K562 (cell line): ENCODE results near the gene SHC1. TPM values are rescaled to one million over a fixed set of nuclear protein-coding genes. Genes with fewer than 3 reads are reported as not detected.
A peak's percentile ranks its signal among the peaks of the same experiment; 100 is the strongest.

Source experiments
- CC2D1A ChIP-seq: fragments of 450-650 bp; IDR thresholded peaks from 2 replicates; pipeline ENCODE4 v1.6.1; 2017; ENCODE audit warnings: mild to moderate bottlenecking
- KLF16 ChIP-seq: IDR thresholded peaks from 2 replicates; pipeline ENCODE4 v1.6.1; 2016; ENCODE audit warnings: antibody characterized with exemption
- RB1 ChIP-seq: fragments of 450-650 bp; IDR thresholded peaks from 2 replicates; pipeline ENCODE4 v1.6.1; 2017; ENCODE audit warnings: low read depth, mild to moderate bottlenecking
- RBM17 ChIP-seq: fragments of 200-400 bp; formaldehyde crosslinking; IDR thresholded peaks from 2 replicates; pipeline ENCODE4 v1.6.1; 2017; ENCODE audit warnings: low read depth, mild to moderate bottlenecking, low read length, borderline replicate concordance
- TBL1XR1 ChIP-seq, 2 experiments: IDR thresholded peaks; 2 replicates each; pipeline ENCODE4 v1.6.1; 2012; ENCODE audit warnings: improper control_type of control experiment in 2 of 2, low read length in 2 of 2, mild to moderate bottlenecking in 1 of 2
- TBP ChIP-seq: optimal IDR thresholded peaks from 2 replicates; pipeline ENCODE3; 2011; ENCODE audit warnings: low read depth, low read length, improper control_type of control experiment
- ZNF175 ChIP-seq: fragments of 200-800 bp; sonication (Bioruptor generic); IDR thresholded peaks from 2 replicates; pipeline ENCODE4 v1.6.1; 2016; ENCODE audit warnings: low read depth, mild to moderate bottlenecking, missing genetic modification characterization, missing compliant biosample characterization
- ZNF444 ChIP-seq: fragments of 250-450 bp; sonication (Bioruptor Pico); IDR thresholded peaks from 2 replicates; pipeline ENCODE4 v1.4.0; 2020; ENCODE audit warnings: mild to moderate bottlenecking, moderate library complexity
- polyA plus RNA-seq, 8 experiments: library from polyadenylated mRNA; depleted of rRNA in 4 of 8; stranded (reverse) in 5 of 8; unstranded in 3 of 8; fragments of >200 nt; fragmentation: Nextera tagmentation in 2 of 8; fragmentation: Illumina TruSeq in 1 of 8; extraction: Ambion mirVana in 2 of 8; extraction: Trizol in 1 of 8; gene quantifications; 2 replicates each; pipeline versions ENCODE4 v1.2.1 to v1.2.3, GENCODE V29; 2011 to 2014; ENCODE audit warnings: inconsistent platforms in 1 of 8, missing spikeins in 1 of 8
- total RNA-seq, 7 experiments: library from RNA; depleted of rRNA in 6 of 7; stranded (reverse); fragments of >200 nt in 6 of 7; fragmentation: Illumina TruSeq in 2 of 7; extraction: Trizol in 2 of 7; gene quantifications; 2 replicates each; pipeline versions ENCODE4 v1.2.1 to v1.2.3, GENCODE V29; 2011 to 2021; ENCODE audit warnings: low replicate concordance in 1 of 7
- TF ChIP-seq, protein P1 (sequence below): IDR thresholded peaks from 2 replicates; pipeline ENCODE4 v1.6.1; 2011; ENCODE audit warnings: borderline replicate concordance, low read depth, mild to moderate bottlenecking, moderate library complexity, low read length; ENCODE audit not compliant: insufficient read depth, poor library complexity, severe bottlenecking
- TF ChIP-seq, protein P2 (sequence below): fragments of 250-450 bp; sonication (Bioruptor Pico); IDR thresholded peaks from 2 replicates; pipeline ENCODE4 v1.5.0; 2021
- TF ChIP-seq, protein P3 (sequence below): fragments of 450-650 bp; IDR thresholded peaks from 2 replicates; pipeline ENCODE4 v1.7.1; 2018; ENCODE audit warnings: mild to moderate bottlenecking, low read depth; ENCODE audit not compliant: partially characterized antibody
- TF ChIP-seq, protein P4 (sequence below), 3 experiments: IDR thresholded peaks in 2 of 3; conservative IDR thresholded peaks in 1 of 3; 2 replicates each; pipeline ENCODE4 v1.5.1; 2011 to 2012; ENCODE audit warnings: low read length in 3 of 3, mild to moderate bottlenecking in 3 of 3, control low read depth in 2 of 3, improper control_type of control experiment in 1 of 3, inconsistent platforms in 1 of 3, low read depth in 1 of 3, mixed read lengths in 1 of 3, moderate library complexity in 1 of 3; ENCODE audit not compliant: insufficient read depth in 2 of 3
- TF ChIP-seq, protein P5 (sequence below), 2 experiments: fragments of 450-650 bp in 1 of 2; IDR thresholded peaks; 2 replicates each; pipeline ENCODE4 v1.6.1; 2011 to 2017; ENCODE audit warnings: low read depth in 2 of 2, antibody characterized with exemption in 1 of 2, borderline replicate concordance in 1 of 2, low read length in 1 of 2, mild to moderate bottlenecking in 1 of 2, mixed read lengths in 1 of 2; ENCODE audit not compliant: control insufficient read depth in 1 of 2

The SHC1 gene
- total and polyA plus RNA-seq, 9 of the 15 experiments (the other 6 are each of a cell fraction or from before 2014, with no cell fraction given), result 4.1 to 113 (median 51.9) TPM

DNA sequence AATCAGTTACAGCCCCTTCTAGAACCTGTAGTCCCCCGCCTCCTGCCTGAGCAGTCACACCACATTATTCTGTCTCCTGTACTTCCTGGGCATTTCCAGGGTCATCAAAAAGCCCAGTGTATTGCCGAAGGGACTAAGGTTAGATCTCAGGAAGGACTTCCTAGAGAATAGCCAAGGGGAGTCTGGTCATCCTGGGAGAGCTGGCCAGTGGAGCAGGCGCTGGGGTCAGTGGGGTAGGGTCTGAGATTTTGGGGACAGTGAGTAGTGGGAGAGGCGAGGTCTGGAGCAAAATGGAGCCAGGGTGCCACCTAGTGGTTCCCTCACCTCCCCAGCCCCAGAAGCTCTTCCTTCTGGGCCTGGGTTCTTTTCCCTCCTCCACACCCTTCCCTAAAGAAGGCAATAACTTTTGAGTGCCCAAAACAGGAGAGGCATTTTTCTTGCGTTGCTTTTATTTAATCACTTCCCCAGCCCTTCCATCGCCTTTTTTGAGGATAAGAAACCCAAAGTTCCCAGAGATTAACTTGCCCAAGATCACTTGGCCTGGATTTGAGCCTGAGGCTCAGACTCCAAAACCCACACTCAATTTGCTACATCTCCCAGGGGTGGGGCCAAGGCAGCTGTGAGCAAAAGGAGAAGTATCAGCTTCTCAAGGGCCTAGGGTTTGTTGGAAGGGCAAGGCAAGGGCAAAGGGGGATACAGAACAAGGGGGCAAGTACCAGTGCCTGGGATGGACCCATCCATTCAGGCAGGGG is 26.7 kb downstream of the SHC1 start (continued):
- TF ChIP-seq, protein P1, sequence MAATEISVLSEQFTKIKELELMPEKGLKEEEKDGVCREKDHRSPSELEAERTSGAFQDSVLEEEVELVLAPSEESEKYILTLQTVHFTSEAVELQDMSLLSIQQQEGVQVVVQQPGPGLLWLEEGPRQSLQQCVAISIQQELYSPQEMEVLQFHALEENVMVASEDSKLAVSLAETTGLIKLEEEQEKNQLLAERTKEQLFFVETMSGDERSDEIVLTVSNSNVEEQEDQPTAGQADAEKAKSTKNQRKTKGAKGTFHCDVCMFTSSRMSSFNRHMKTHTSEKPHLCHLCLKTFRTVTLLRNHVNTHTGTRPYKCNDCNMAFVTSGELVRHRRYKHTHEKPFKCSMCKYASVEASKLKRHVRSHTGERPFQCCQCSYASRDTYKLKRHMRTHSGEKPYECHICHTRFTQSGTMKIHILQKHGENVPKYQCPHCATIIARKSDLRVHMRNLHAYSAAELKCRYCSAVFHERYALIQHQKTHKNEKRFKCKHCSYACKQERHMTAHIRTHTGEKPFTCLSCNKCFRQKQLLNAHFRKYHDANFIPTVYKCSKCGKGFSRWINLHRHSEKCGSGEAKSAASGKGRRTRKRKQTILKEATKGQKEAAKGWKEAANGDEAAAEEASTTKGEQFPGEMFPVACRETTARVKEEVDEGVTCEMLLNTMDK, result peak; percentile 60
- TF ChIP-seq KLF16, result 0 out of 2 replicates have a peak, but pooled peaks have one; percentile 32
- no peak for TF ChIP-seq TBL1XR1 (IDR thresholded peaks at IDR 0.05; ENCODE audit: low read length in 2 of 2)
- peak; percentile 58; the same call in 1 of the 2 replicates for TF ChIP-seq CC2D1A
- TF ChIP-seq, protein P2, sequence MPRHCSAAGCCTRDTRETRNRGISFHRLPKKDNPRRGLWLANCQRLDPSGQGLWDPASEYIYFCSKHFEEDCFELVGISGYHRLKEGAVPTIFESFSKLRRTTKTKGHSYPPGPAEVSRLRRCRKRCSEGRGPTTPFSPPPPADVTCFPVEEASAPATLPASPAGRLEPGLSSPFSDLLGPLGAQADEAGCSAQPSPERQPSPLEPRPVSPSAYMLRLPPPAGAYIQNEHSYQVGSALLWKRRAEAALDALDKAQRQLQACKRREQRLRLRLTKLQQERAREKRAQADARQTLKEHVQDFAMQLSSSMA, result no peak
- TF ChIP-seq, protein P3, sequence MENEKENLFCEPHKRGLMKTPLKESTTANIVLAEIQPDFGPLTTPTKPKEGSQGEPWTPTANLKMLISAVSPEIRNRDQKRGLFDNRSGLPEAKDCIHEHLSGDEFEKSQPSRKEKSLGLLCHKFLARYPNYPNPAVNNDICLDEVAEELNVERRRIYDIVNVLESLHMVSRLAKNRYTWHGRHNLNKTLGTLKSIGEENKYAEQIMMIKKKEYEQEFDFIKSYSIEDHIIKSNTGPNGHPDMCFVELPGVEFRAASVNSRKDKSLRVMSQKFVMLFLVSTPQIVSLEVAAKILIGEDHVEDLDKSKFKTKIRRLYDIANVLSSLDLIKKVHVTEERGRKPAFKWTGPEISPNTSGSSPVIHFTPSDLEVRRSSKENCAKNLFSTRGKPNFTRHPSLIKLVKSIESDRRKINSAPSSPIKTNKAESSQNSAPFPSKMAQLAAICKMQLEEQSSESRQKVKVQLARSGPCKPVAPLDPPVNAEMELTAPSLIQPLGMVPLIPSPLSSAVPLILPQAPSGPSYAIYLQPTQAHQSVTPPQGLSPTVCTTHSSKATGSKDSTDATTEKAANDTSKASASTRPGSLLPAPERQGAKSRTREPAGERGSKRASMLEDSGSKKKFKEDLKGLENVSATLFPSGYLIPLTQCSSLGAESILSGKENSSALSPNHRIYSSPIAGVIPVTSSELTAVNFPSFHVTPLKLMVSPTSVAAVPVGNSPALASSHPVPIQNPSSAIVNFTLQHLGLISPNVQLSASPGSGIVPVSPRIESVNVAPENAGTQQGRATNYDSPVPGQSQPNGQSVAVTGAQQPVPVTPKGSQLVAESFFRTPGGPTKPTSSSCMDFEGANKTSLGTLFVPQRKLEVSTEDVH, result no peak
- TF ChIP-seq, protein P4, sequence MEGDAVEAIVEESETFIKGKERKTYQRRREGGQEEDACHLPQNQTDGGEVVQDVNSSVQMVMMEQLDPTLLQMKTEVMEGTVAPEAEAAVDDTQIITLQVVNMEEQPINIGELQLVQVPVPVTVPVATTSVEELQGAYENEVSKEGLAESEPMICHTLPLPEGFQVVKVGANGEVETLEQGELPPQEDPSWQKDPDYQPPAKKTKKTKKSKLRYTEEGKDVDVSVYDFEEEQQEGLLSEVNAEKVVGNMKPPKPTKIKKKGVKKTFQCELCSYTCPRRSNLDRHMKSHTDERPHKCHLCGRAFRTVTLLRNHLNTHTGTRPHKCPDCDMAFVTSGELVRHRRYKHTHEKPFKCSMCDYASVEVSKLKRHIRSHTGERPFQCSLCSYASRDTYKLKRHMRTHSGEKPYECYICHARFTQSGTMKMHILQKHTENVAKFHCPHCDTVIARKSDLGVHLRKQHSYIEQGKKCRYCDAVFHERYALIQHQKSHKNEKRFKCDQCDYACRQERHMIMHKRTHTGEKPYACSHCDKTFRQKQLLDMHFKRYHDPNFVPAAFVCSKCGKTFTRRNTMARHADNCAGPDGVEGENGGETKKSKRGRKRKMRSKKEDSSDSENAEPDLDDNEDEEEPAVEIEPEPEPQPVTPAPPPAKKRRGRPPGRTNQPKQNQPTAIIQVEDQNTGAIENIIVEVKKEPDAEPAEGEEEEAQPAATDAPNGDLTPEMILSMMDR (IDR thresholded peaks at IDR 0.05 in 2 of 3, conservative IDR thresholded peaks at IDR 0.05 in 1 of 3; ENCODE audit: insufficient read depth in 2 of 3, low read depth in 1 of 3, low read length in 3 of 3), result peak; percentile 80 to 93 (median 86)
- TF ChIP-seq RB1, result peak; percentile 61; the same call in 1 of the 2 replicates
- peak; percentile 17 for TF ChIP-seq TBP
- TF ChIP-seq, protein P5, sequence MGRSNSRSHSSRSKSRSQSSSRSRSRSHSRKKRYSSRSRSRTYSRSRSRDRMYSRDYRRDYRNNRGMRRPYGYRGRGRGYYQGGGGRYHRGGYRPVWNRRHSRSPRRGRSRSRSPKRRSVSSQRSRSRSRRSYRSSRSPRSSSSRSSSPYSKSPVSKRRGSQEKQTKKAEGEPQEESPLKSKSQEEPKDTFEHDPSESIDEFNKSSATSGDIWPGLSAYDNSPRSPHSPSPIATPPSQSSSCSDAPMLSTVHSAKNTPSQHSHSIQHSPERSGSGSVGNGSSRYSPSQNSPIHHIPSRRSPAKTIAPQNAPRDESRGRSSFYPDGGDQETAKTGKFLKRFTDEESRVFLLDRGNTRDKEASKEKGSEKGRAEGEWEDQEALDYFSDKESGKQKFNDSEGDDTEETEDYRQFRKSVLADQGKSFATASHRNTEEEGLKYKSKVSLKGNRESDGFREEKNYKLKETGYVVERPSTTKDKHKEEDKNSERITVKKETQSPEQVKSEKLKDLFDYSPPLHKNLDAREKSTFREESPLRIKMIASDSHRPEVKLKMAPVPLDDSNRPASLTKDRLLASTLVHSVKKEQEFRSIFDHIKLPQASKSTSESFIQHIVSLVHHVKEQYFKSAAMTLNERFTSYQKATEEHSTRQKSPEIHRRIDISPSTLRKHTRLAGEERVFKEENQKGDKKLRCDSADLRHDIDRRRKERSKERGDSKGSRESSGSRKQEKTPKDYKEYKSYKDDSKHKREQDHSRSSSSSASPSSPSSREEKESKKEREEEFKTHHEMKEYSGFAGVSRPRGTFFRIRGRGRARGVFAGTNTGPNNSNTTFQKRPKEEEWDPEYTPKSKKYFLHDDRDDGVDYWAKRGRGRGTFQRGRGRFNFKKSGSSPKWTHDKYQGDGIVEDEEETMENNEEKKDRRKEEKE (IDR thresholded peaks at IDR 0.05; ENCODE audit: borderline replicate concordance in 1 of 2, control insufficient read depth in 1 of 2, low read depth in 2 of 2, low read length in 1 of 2), result no peak
- TF ChIP-seq ZNF175 (CRISPR knock-in tag), result no peak
- TF ChIP-seq RBM17, result no peak
- no peak for TF ChIP-seq ZNF444 (CRISPR knock-in tag)
